ENCODE measurements around the gene CASP10. TPM values are rescaled to one million over a fixed set of nuclear protein-coding genes. Genes with fewer than 3 reads are reported as not detected.

CASP10 gene
- total and polyA plus RNA-seq, 2 of the 8 experiments (the other 6 are each of a cell fraction or from before 2014, with no cell fraction given): 2.3 to 4.0 TPM

- Histone ChIP-seq H3K79me2 (ENCODE audit: control insufficient read depth in 1 of 2, insufficient read depth in 2 of 2, low read length in 2 of 2) (no peaks in the 10 kb centered on the region), H2BK15ac (ENCODE audit: low read length) (no peak overlapping the region), H2BK20ac (ENCODE audit: low read length) (no peak overlapping the region), H3K4me1 (replicated peaks in 1 of 4; ENCODE audit: control insufficient read depth in 3 of 4, insufficient read depth in 4 of 4, low read length in 3 of 4) (no peaks in the 10 kb centered on the region), H3K27ac (ENCODE audit: low read depth, low read length) (no peak overlapping the region), H3K14ac (ENCODE audit: insufficient read length) (no peak overlapping the region), H3K56ac (replicated peaks; ENCODE audit: insufficient read length, low read depth, low read length) (no peak overlapping the region), H4K20me1 (replicated peaks in 1 of 2; ENCODE audit: control insufficient read depth in 1 of 2, insufficient read depth in 2 of 2, low read length in 2 of 2) (no peaks in the 10 kb centered on the region), H3K23ac (ENCODE audit: insufficient read length) (no peak overlapping the region), H3K23me2 (ENCODE audit: low read depth, low read length) (no peaks in the 10 kb centered on the region), H3K9me3 (ENCODE audit: insufficient read depth in 2 of 2, low read depth in 1 of 2, low read length in 1 of 2) (peaks cover 14 to 19% of the 10 kb centered on the region in 2 experiments), H2AK5ac (ENCODE audit: low read depth, low read length) (no peak overlapping the region), H4K8ac (ENCODE audit: extremely low read depth, insufficient read depth, low read length) (no peak overlapping the region), H3K79me1 (ENCODE audit: low read depth, low read length) (no peaks in the 10 kb centered on the region), H2BK5ac (ENCODE audit: low read depth, low read length) (no peak overlapping the region; the same call in 1 of the 2 replicates), H3K4me2 (ENCODE audit: insufficient read depth in 1 of 2, low read depth in 2 of 2, low read length in 2 of 2) (no peak overlapping the region), H2BK12ac (ENCODE audit: low read depth, low read length) (no peak overlapping the region), H3K4me3 (ENCODE audit: extremely low read depth in 1 of 4, insufficient read depth in 2 of 4, low read depth in 3 of 4, low read length in 4 of 4) (no peak overlapping the region), H3K27me3 (replicated peaks in 1 of 4; ENCODE audit: control insufficient read depth in 3 of 4, extremely low read depth in 1 of 4, insufficient read depth in 3 of 4, low read length in 3 of 4) (no peaks in the 10 kb centered on the region), H3K18ac (ENCODE audit: extremely low read depth, low read length) (no peak overlapping the region), H2AFZ (ENCODE audit: low read length) (no peak overlapping the region), H3K36me3 (ENCODE audit: control insufficient read depth in 2 of 4, insufficient read depth in 4 of 4, low read length in 3 of 4) (no peaks in the 10 kb centered on the region), H2BK120ac (replicated peaks; ENCODE audit: low read depth, low read length) (no peak overlapping the region), H3K9ac (replicated peaks in 1 of 4; ENCODE audit: extremely low read depth in 1 of 4, low read depth in 3 of 4, low read length in 3 of 4) (no peak overlapping the region), H3K4ac (replicated peaks; ENCODE audit: insufficient read length, low read depth, low read length) (no peak overlapping the region), H4K91ac (replicated peaks; ENCODE audit: insufficient read length, low read length) (no peak overlapping the region), H4K5ac (ENCODE audit: insufficient read length, low read depth, low read length) (no peak overlapping the region)
- no peak for FAIRE-seq
- 63% methylated on average over 1 of the region's 1 CpG; no CpG with 5 or more reads in 1 of the 2 experiments for WGBS, 2 experiments (ENCODE audit: extremely low coverage in 1 of 2, insufficient coverage in 1 of 2, insufficient read length in 1 of 2, insufficient replicate concordance in 2 of 2, low coverage in 1 of 2, low lambda C conversion rate in 2 of 2, missing lambda C conversion rate in 1 of 2)
- CTCF ChIA-PET (ENCODE audit: partially characterized antibody): interaction anchor here (1.1 to 5.1 kb wide), 2 partner anchors 203 to 212 kb away, joined by 3 to 49 read pairs; partner anchors contain the start of gene ORC2
- no peak for DNase-seq (ENCODE audit: low read depth in 1 of 2, low spot score in 2 of 2)
- POLR2A ChIA-PET (ENCODE audit: partially characterized antibody): interaction anchor here (1.3 kb wide), 1 partner anchor 17 kb away, joined by 4 read pairs; no protein-coding TSS in a partner anchor
- TF ChIP-seq RBBP5 (IDR thresholded peaks at IDR 0.05; ENCODE audit: borderline replicate concordance, low read depth, low read length) (no peak), EP300 (IDR thresholded peaks at IDR 0.05; ENCODE audit: borderline replicate concordance in 1 of 2, low read depth in 2 of 2, low read length in 2 of 2) (no peak)
Observed at GRCh38 chr2:201174687-201175086, 8.3 kb upstream of the CASP10 start.

Data from H1 (cell line).